GM12873 (cell line): ENCODE data around the gene UBE2QL1.

Experiments
- CTCF ChIP-seq: IDR thresholded peaks from 2 replicates; pipeline ENCODE4 v1.5.1; 2012; ENCODE audit warnings: low read depth, mild to moderate bottlenecking, moderate library complexity, low read length, control low read depth; ENCODE audit not compliant: insufficient read depth; ENCODE audit errors: missing control alignments

UBE2QL1 gene

GRCh38 chr5:6407558-6408259, 41.0 kb upstream of the UBE2QL1 start:
- TF ChIP-seq CTCF = no peak

- no peak for TF ChIP-seq CTCF
Measured at GRCh38 chr5:6408260-6408596, 40.4 kb upstream of the UBE2QL1 start.

GRCh38 chr5:6408627-6409446, 39.8 kb upstream of the UBE2QL1 start:
- no peak for TF ChIP-seq CTCF

- TF ChIP-seq CTCF = no peak
Measured at GRCh38 chr5:6410421-6410820, 38.2 kb upstream of the UBE2QL1 start.

- TF ChIP-seq CTCF = no peak
Measured at GRCh38 chr5:6411141-6411540, 37.5 kb upstream of the UBE2QL1 start.

GRCh38 chr5:6412811-6413210, 35.8 kb upstream of the UBE2QL1 start:
- TF ChIP-seq CTCF = no peak

GRCh38 chr5:6417657-6418056, 31.0 kb upstream of the UBE2QL1 start:
- no peak for TF ChIP-seq CTCF
